Endothelial cell of umbilical vein (primary cell): ENCODE measurements around the gene SH3RF1. TPM values are rescaled to one million over a fixed set of nuclear protein-coding genes. Genes with fewer than 3 reads are reported as not detected.

ENCODE experiments used
- BruUV-seq: library from RNA; stranded (reverse); fragments of 400-500 nt; replicated peaks from 2 replicates; lab custom pipeline; 2021; lab: Mats Ljungman, UMichigan
- CTCF ChIA-PET: fragments of 300-600, 350-600 bp; sonication (Branson Sonifier 250); formaldehyde crosslinking; loops from one replicate; lab custom pipeline; 2021; ENCODE audit warnings: antibody characterized with exemption, inconsistent platforms; lab: Charles Lee
- POLR2A ChIA-PET: fragments of 300-600, 350-600 bp; sonication (Branson Sonifier 250); formaldehyde crosslinking; loops from one replicate; lab custom pipeline; 2021; ENCODE audit warnings: antibody characterized with exemption, inconsistent platforms; lab: Charles Lee
- DNase-seq: peaks from one replicate; pipeline ENCODE4 v3.0.0-alpha.2; 2011; ENCODE audit warnings: low read depth, low spot score
- FAIRE-seq: peaks from 2 replicates; lab custom pipeline; 2011; peaks lifted over from hg19 to GRCh38; lab: Jason Lieb, UNC
- H2AFZ ChIP-seq: 2 replicates; pipeline ENCODE4 v1.6.0; 2012; ENCODE audit warnings: low read depth, low read length, control low read depth, inconsistent platforms
- H3K27ac ChIP-seq: 2 replicates; pipeline ENCODE4 v1.5.1; 2011; ENCODE audit warnings: low read depth, mild to moderate bottlenecking, control low read depth, low read length, moderate library complexity; ENCODE audit not compliant: insufficient read depth
- H3K27me3 ChIP-seq, 2 experiments: 2 replicates each; pipeline versions ENCODE4 v1.6.0 to v1.6.1; 2011; ENCODE audit warnings: low read length in 2 of 2, mixed read lengths in 1 of 2; ENCODE audit not compliant: control insufficient read depth in 2 of 2, insufficient read depth in 2 of 2
- H3K36me3 ChIP-seq, 2 experiments: 2 replicates in 1 of 2; 3 replicates in 1 of 2; pipeline ENCODE4 v1.5.1; 2011; ENCODE audit warnings: low read length in 2 of 2, mild to moderate bottlenecking in 1 of 2, moderate library complexity in 1 of 2; ENCODE audit not compliant: control insufficient read depth in 2 of 2, insufficient read depth in 2 of 2; ENCODE audit errors: extremely low read depth in 1 of 2
- H3K4me1 ChIP-seq: 3 replicates; pipeline ENCODE4 v1.5.1; 2011; ENCODE audit warnings: mild to moderate bottlenecking, low read length; ENCODE audit not compliant: control insufficient read depth, insufficient read depth; ENCODE audit errors: extremely low read depth
- H3K4me2 ChIP-seq: 2 replicates; pipeline ENCODE4 v1.6.1; 2011; ENCODE audit warnings: low read length, control low read depth, mixed read lengths; ENCODE audit not compliant: insufficient read depth
- H3K4me3 ChIP-seq, 3 experiments: fragments of 200-600 bp in 1 of 3; sonication (generic), shearing (Covaris generic) in 1 of 3; replicated peaks in 1 of 3; 2 replicates each; pipeline ENCODE4 v1.5.1; 2011 to 2016; ENCODE audit warnings: control low read depth in 3 of 3, low read length in 3 of 3, mild to moderate bottlenecking in 2 of 3, inconsistent platforms in 1 of 3, low read depth in 1 of 3, moderate library complexity in 1 of 3; ENCODE audit not compliant: insufficient read depth in 1 of 3
- H3K79me2 ChIP-seq: 2 replicates; pipeline ENCODE4 v1.6.0; 2012; ENCODE audit warnings: low read length, inconsistent platforms; ENCODE audit not compliant: control insufficient read depth, insufficient read depth
- H3K9ac ChIP-seq: replicated peaks from 2 replicates; pipeline ENCODE3; 2011; ENCODE audit warnings: low read length, control low read depth; ENCODE audit not compliant: insufficient read depth; ENCODE audit errors: extremely low read depth
- H3K9me1 ChIP-seq: replicated peaks from 3 replicates; pipeline ENCODE4 v1.6.0; 2011; ENCODE audit warnings: mild to moderate bottlenecking, low read length; ENCODE audit not compliant: control insufficient read depth, insufficient read depth; ENCODE audit errors: extremely low read depth
- H3K9me3 ChIP-seq: replicated peaks from 2 replicates; pipeline ENCODE4 v1.5.1; 2012; ENCODE audit warnings: low read length, inconsistent platforms; ENCODE audit not compliant: control insufficient read depth, insufficient read depth
- H4K20me1 ChIP-seq: replicated peaks from 2 replicates; pipeline ENCODE3; 2011; ENCODE audit warnings: mild to moderate bottlenecking, low read length; ENCODE audit not compliant: control insufficient read depth, insufficient read depth; ENCODE audit errors: extremely low read depth
- EZH2 ChIP-seq: IDR thresholded peaks from 2 replicates; pipeline ENCODE4 v1.6.1; 2012; ENCODE audit warnings: borderline replicate concordance, low read depth, mild to moderate bottlenecking, moderate library complexity, low read length, inconsistent platforms; ENCODE audit not compliant: severe bottlenecking
- FOS ChIP-seq: IDR thresholded peaks from 2 replicates; pipeline ENCODE4 v1.6.1; 2011; ENCODE audit warnings: mild to moderate bottlenecking, low read length, moderate library complexity, borderline replicate concordance; ENCODE audit not compliant: insufficient read depth
- GATA2 ChIP-seq: IDR thresholded peaks from 2 replicates; pipeline ENCODE4 v1.7.0; 2011; ENCODE audit warnings: low read depth, mild to moderate bottlenecking, moderate library complexity, mixed read lengths, low read length; ENCODE audit not compliant: insufficient read length, insufficient read depth
- JUN ChIP-seq: IDR thresholded peaks from 2 replicates; pipeline ENCODE4 v1.6.1; 2011; ENCODE audit warnings: borderline replicate concordance, low read depth; ENCODE audit not compliant: insufficient read length, insufficient read depth
- MYC ChIP-seq: IDR thresholded peaks from one replicate; pipeline ENCODE4 v1.6.1; 2011; ENCODE audit warnings: mild to moderate bottlenecking, low read depth, low read length
- POLR2A ChIP-seq: IDR thresholded peaks from 2 replicates; pipeline ENCODE4 v1.6.1; 2012; ENCODE audit warnings: low read depth, mild to moderate bottlenecking, control low read depth, low read length
- POLR2AphosphoS5 ChIP-seq: IDR thresholded peaks from 2 replicates; pipeline ENCODE4 v1.6.1; 2012; ENCODE audit warnings: low read depth, mild to moderate bottlenecking, control low read depth, low read length, moderate library complexity; ENCODE audit not compliant: insufficient read depth
- dilution Hi-C: fragments of 300-500 bp; cut with MboI; formaldehyde crosslinking; loops from one replicate; pipeline ENCODE4 v1.15.0; 2019; ENCODE audit warnings: low sequenced_read_pairs; ENCODE audit not compliant: extremely low pct_ligation_motif_present
- intact Hi-C: fragments of 100-400 bp; cut with micrococcal nuclease; formaldehyde crosslinking; loops from one replicate; pipeline ENCODE4 v1.10.0; 2022
- polyA plus RNA-seq, 4 experiments: library from polyadenylated mRNA; depleted of rRNA in 3 of 4; stranded (reverse) in 3 of 4; unstranded in 1 of 4; fragments of >200 nt; gene quantifications; 2 replicates each; pipeline versions ENCODE4 v1.2.1 to v1.2.3, GENCODE V29; 2011 to 2012; ENCODE audit warnings: missing spikeins in 1 of 4
- total RNA-seq: library from RNA; stranded (reverse); gene quantifications from 2 replicates; pipeline ENCODE4 v1.2.3, GENCODE V29; 2021
- TF ChIP-seq, protein P1 (sequence below), 2 donors: IDR thresholded peaks; 1 replicate in 1 of 2; 2 replicates in 1 of 2; pipeline ENCODE4 v1.5.1; 2011; ENCODE audit warnings: low read length in 2 of 2, mild to moderate bottlenecking in 2 of 2, moderate library complexity in 2 of 2, control low read depth in 1 of 2, inconsistent platforms in 1 of 2, low read depth in 1 of 2; ENCODE audit not compliant: insufficient read depth in 1 of 2; ENCODE audit errors: extremely low read depth in 1 of 2
- TF ChIP-seq, protein P2 (sequence below): IDR thresholded peaks from 2 replicates; pipeline ENCODE4 v1.6.1; 2011; ENCODE audit not compliant: insufficient read depth, insufficient read length

The SH3RF1 gene
- total and polyA plus RNA-seq, 2 donors (not counting 3 experiments of a cell fraction or from before 2014, with no cell fraction given): 16.2 to 24.9 TPM

DNA sequence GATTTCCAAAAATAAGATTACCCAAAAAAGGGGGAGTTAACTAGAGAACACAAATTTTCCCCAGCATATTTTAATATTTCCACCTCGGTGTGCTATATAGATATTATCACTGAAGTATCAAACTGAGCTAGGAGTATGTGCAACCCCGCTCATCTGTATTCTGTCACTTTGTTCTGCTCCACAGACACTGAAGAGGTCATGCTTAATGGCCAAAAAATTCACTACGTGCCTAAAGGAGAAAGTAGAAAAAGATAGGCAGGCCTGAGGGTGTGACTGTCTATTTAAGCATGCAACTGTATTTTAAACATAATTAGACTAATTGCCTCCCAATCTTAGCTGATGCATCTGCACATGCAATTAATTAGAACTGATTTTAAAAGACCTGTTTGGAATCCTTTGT, 24.5 kb downstream of the SH3RF1 start:
- BruUV-seq: no TSS peak
- no peak overlapping the region for H3K27ac ChIP-seq
- H3K4me3 ChIP-seq: no peak overlapping the region
- no peak overlapping the region for H3K4me2 ChIP-seq
- no peaks in the 10 kb centered on the region for H3K9me3 ChIP-seq
- no peak overlapping the region for H3K9ac ChIP-seq
- peaks cover 90% of the 10 kb centered on the region for H3K79me2 ChIP-seq
- H3K4me1 ChIP-seq: peaks cover 38% of the 10 kb centered on the region
- H3K36me3 ChIP-seq: peaks cover 0 to 2% of the 10 kb centered on the region in 2 experiments
- ChIA-PET CTCF (interaction anchor here (1.3 to 1.4 kb wide), 2 partner anchors 10 to 14 kb away, joined by 4 read pairs; no protein-coding TSS in a partner anchor), POLR2A (interaction anchor here (0.9 kb wide), 1 partner anchor 10 kb away, joined by 20 read pairs; no protein-coding TSS in a partner anchor)
- no peaks in the 10 kb centered on the region for H4K20me1 ChIP-seq
- no peaks in the 10 kb centered on the region for H3K9me1 ChIP-seq
- TF ChIP-seq FOS: no peak
- TF ChIP-seq MYC: no peak
- TF ChIP-seq EZH2: no peak
- no peak for TF ChIP-seq JUN
- TF ChIP-seq, protein P1, sequence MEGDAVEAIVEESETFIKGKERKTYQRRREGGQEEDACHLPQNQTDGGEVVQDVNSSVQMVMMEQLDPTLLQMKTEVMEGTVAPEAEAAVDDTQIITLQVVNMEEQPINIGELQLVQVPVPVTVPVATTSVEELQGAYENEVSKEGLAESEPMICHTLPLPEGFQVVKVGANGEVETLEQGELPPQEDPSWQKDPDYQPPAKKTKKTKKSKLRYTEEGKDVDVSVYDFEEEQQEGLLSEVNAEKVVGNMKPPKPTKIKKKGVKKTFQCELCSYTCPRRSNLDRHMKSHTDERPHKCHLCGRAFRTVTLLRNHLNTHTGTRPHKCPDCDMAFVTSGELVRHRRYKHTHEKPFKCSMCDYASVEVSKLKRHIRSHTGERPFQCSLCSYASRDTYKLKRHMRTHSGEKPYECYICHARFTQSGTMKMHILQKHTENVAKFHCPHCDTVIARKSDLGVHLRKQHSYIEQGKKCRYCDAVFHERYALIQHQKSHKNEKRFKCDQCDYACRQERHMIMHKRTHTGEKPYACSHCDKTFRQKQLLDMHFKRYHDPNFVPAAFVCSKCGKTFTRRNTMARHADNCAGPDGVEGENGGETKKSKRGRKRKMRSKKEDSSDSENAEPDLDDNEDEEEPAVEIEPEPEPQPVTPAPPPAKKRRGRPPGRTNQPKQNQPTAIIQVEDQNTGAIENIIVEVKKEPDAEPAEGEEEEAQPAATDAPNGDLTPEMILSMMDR (IDR thresholded peaks at IDR 0.05; ENCODE audit: extremely low read depth in 1 of 2, insufficient read depth in 1 of 2, low read depth in 1 of 2, low read length in 2 of 2): no peak
- DNase-seq: no peak
- no peak for FAIRE-seq
- H3K27me3 ChIP-seq: no peaks in the 10 kb centered on the region
- H2AFZ ChIP-seq: no peak overlapping the region
- intact Hi-C loops (no loop called here), dilution Hi-C loops (no loop called here)

DNA sequence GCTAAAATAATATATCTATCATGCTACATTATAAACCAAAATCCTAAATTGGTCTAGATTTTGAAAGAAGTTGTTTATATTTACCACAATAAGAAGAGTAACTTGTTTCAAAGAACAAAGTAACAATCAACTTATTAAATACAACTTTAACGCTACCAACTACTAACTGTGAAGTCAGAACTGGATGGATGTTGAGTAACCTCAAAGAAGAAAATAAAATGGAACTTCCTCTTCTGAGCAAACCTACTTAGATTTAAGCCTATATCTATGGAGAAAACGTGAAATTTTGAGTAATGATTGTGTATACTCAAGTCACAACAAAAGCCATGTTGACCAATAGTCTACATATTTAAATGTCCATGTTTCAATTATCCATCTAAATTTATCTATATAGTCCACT, 25.7 kb downstream of the SH3RF1 start:
- H3K36me3 ChIP-seq: peaks cover 0 to 2% of the 10 kb centered on the region in 2 experiments
- DNase-seq: no peak
- no peak for FAIRE-seq
- no peak overlapping the region for H3K9ac ChIP-seq
- CTCF ChIA-PET: interaction anchor here (1.3 kb wide), 1 partner anchor 15 kb away, joined by 4 read pairs; no protein-coding TSS in a partner anchor
- H3K9me3 ChIP-seq: no peaks in the 10 kb centered on the region
- no peaks in the 10 kb centered on the region for H4K20me1 ChIP-seq
- H3K79me2 ChIP-seq: peaks cover 90% of the 10 kb centered on the region
- no peaks in the 10 kb centered on the region for H3K27me3 ChIP-seq
- BruUV-seq: no TSS peak
- no peak for TF ChIP-seq GATA2
- no peak for TF ChIP-seq EZH2
- TF ChIP-seq, protein P2, sequence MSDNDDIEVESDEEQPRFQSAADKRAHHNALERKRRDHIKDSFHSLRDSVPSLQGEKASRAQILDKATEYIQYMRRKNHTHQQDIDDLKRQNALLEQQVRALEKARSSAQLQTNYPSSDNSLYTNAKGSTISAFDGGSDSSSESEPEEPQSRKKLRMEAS: no peak
- no peak for TF ChIP-seq POLR2AphosphoS5
- TF ChIP-seq FOS: no peak
- no peak for TF ChIP-seq JUN
- no peak for TF ChIP-seq POLR2A
- TF ChIP-seq MYC: no peak
- TF ChIP-seq, protein P1 (IDR thresholded peaks at IDR 0.05; ENCODE audit: extremely low read depth in 1 of 2, insufficient read depth in 1 of 2, low read depth in 1 of 2, low read length in 2 of 2): no peak
- no peak overlapping the region for H3K4me2 ChIP-seq
- dilution Hi-C loops: no loop called here
- H3K4me3 ChIP-seq: no peak overlapping the region
- H2AFZ ChIP-seq: no peak overlapping the region
- H3K9me1 ChIP-seq: no peaks in the 10 kb centered on the region
- intact Hi-C loops: no loop called here
- no peak overlapping the region for H3K27ac ChIP-seq
- POLR2A ChIA-PET: no interaction called here
- peaks cover 26% of the 10 kb centered on the region for H3K4me1 ChIP-seq
